Measurements from ENCODE around the gene ITGA5. TPM values are rescaled to one million over a fixed set of nuclear protein-coding genes. Genes with fewer than 3 reads are reported as not detected.

The ITGA5 gene
- total RNA-seq, 4 donors from 2014 or later: 21.2 to 75.9 (median 29.4) TPM

GRCh38 chr12:54407183-54407905, 11.7 kb downstream of the ITGA5 start:
- TF ChIP-seq CTCF (IDR thresholded peaks at IDR 0.05) (no peak), POLR2A (IDR thresholded peaks at IDR 0.05) (no peak)
- 57 to 63% methylated on average over 5 of the region's 5 CpGs for WGBS, 2 donors
- DNase-seq (ENCODE audit: low spot score in 2 of 2): peak in 1 of 2 donors; percentile 84
- intact Hi-C loops (cut with DNase I; ENCODE audit: low total_unique reads): no loop called here
- no peak overlapping the region for H3K4me3 ChIP-seq (ENCODE audit: low read depth, poor library complexity, severe bottlenecking)

GRCh38 chr12:54405573-54405972, 13.5 kb downstream of the ITGA5 start:
- TF ChIP-seq CTCF (IDR thresholded peaks at IDR 0.05) (no peak), POLR2A (IDR thresholded peaks at IDR 0.05) (no peak)
- 94 to 97% methylated on average over 7 of the region's 7 CpGs for WGBS, 2 donors
- no peak overlapping the region for H3K4me3 ChIP-seq (ENCODE audit: low read depth, poor library complexity, severe bottlenecking)
- intact Hi-C loops (cut with DNase I; ENCODE audit: low total_unique reads): no loop called here
- DNase-seq (ENCODE audit: low spot score in 2 of 2): no peak

GRCh38 chr12:54405106-54405505, 14.0 kb downstream of the ITGA5 start:
- H3K4me3 ChIP-seq (ENCODE audit: low read depth, poor library complexity, severe bottlenecking): no peak overlapping the region
- DNase-seq (ENCODE audit: low spot score in 2 of 2): no peak
- intact Hi-C loops (cut with DNase I; ENCODE audit: low total_unique reads): no loop called here
- WGBS, 2 donors: 88 to 89% methylated on average over 10 of the region's 10 CpGs
- TF ChIP-seq CTCF (IDR thresholded peaks at IDR 0.05): no peak
- TF ChIP-seq POLR2A (IDR thresholded peaks at IDR 0.05): no peak

- no peak for DNase-seq (ENCODE audit: low spot score in 2 of 2)
- intact Hi-C loops (cut with DNase I; ENCODE audit: low total_unique reads): no loop called here
- 62 to 66% methylated on average over 11 of the region's 11 CpGs for WGBS, 2 donors
- H3K4me3 ChIP-seq (ENCODE audit: low read depth, poor library complexity, severe bottlenecking): no peak overlapping the region
- no peak for TF ChIP-seq POLR2A (IDR thresholded peaks at IDR 0.05)
- TF ChIP-seq CTCF (IDR thresholded peaks at IDR 0.05): peak in 1 of 3 donors; percentile 86
Measured at GRCh38 chr12:54404061-54405004, 14.7 kb downstream of the ITGA5 start.

GRCh38 chr12:54401119-54401518, 17.9 kb downstream of the ITGA5 start:
- intact Hi-C loops (cut with DNase I; ENCODE audit: low total_unique reads): loop anchor here (2.0 kb wide), 1 partner anchor 40 kb away; no protein-coding TSS in a partner anchor
- TF ChIP-seq CTCF (IDR thresholded peaks at IDR 0.05) (no peak), POLR2A (IDR thresholded peaks at IDR 0.05) (no peak)
- DNase-seq (ENCODE audit: low spot score in 2 of 2): no peak
- 92 to 96% methylated on average over 2 of the region's 2 CpGs for WGBS, 2 donors
- H3K4me3 ChIP-seq (ENCODE audit: low read depth, poor library complexity, severe bottlenecking): no peak overlapping the region
